HepG2 (cell line): Measurements from ENCODE around the gene LSMEM2. TPM values are rescaled to one million over a fixed set of nuclear protein-coding genes. Genes with fewer than 3 reads are reported as not detected.

Source experiments
- ATAC-seq: fragments of 200-7000 bp; cut with Tn5 transposase; 3 replicates; pipeline ENCODE4 v1.9.1; 2020; ENCODE audit warnings: mild to moderate bottlenecking, moderate library complexity
- BruUV-seq: library from RNA; stranded (reverse); fragments of 400-500 nt; replicated peaks from 2 replicates; lab custom pipeline; 2021; lab: Mats Ljungman, UMichigan
- CTCF ChIA-PET: fragments of 300-600 bp; formaldehyde crosslinking; extraction: SDS; loops from one replicate; lab custom pipeline; 2021; ENCODE audit warnings: low total read pairs, inconsistent platforms, low intra/inter-chr PET ratio; lab: Yijun Ruan, JAX
- POLR2A ChIA-PET: fragments of 350-600 bp; sonication (Branson Sonifier 250); formaldehyde crosslinking; loops from one replicate; lab custom pipeline; 2020; ENCODE audit warnings: antibody characterized with exemption, inconsistent platforms; lab: Yijun Ruan, JAX
- DNase-seq: peaks from one replicate; pipeline ENCODE4 v3.0.0-alpha.2; 2015; ENCODE audit warnings: low spot score
- FAIRE-seq: peaks from 3 replicates; lab custom pipeline; 2011; peaks lifted over from hg19 to GRCh38; lab: Jason Lieb, UNC
- H2AFZ ChIP-seq: one replicate; pipeline ENCODE4 v1.6.1; 2011; ENCODE audit warnings: low read length, inconsistent platforms
- H3K27ac ChIP-seq: fragments of 300-600 bp; 3 replicates; pipeline ENCODE4 v1.8.0; 2011; ENCODE audit warnings: mixed run types, mild to moderate bottlenecking, mixed read lengths, low read length, inconsistent platforms; ENCODE audit not compliant: insufficient read depth; ENCODE audit errors: extremely low read length
- H3K27me3 ChIP-seq, 2 experiments: fragments of 200-600 bp in 1 of 2; 2 replicates in 1 of 2; 3 replicates in 1 of 2; pipeline versions ENCODE4 v1.6.0 to v1.8.0; 2011; ENCODE audit warnings: low read length in 2 of 2, mild to moderate bottlenecking in 2 of 2, moderate library complexity in 2 of 2, inconsistent platforms in 1 of 2; ENCODE audit not compliant: insufficient read depth in 2 of 2, control insufficient read depth in 1 of 2
- H3K36me3 ChIP-seq, 2 experiments: fragments of 200-600 bp in 1 of 2; replicated peaks in 1 of 2; 2 replicates in 1 of 2; 3 replicates in 1 of 2; pipeline versions ENCODE4 v1.5.1 to v1.8.0; 2011; ENCODE audit warnings: low read length in 2 of 2, inconsistent platforms in 1 of 2; ENCODE audit not compliant: insufficient read depth in 2 of 2, control insufficient read depth in 1 of 2
- H3K4me1 ChIP-seq: 2 replicates; pipeline ENCODE4 v1.5.1; 2012; ENCODE audit warnings: low read length, inconsistent platforms; ENCODE audit not compliant: insufficient read depth
- H3K4me2 ChIP-seq: 2 replicates; pipeline ENCODE4 v1.6.0; 2011; ENCODE audit warnings: low read depth, low read length, inconsistent platforms
- H3K4me3 ChIP-seq, 3 experiments: fragments of 200-600 bp in 1 of 3; sonication (generic), shearing (Covaris generic) in 1 of 3; replicated peaks in 1 of 3; 2 replicates each; pipeline ENCODE4 v1.5.1; 2011 to 2016; ENCODE audit warnings: low read length in 3 of 3, inconsistent platforms in 2 of 3, low read depth in 2 of 3, mild to moderate bottlenecking in 2 of 3, control low read depth in 1 of 3, mixed read lengths in 1 of 3; ENCODE audit not compliant: insufficient read depth in 1 of 3
- H3K79me2 ChIP-seq: one replicate; pipeline ENCODE4 v1.6.1; 2011; ENCODE audit warnings: low read length, inconsistent platforms; ENCODE audit not compliant: insufficient read depth
- H3K9ac ChIP-seq: 2 replicates; pipeline ENCODE4 v1.6.0; 2011; ENCODE audit warnings: mild to moderate bottlenecking, low read depth, low read length, inconsistent platforms; ENCODE audit not compliant: insufficient read depth
- H3K9me3 ChIP-seq: 2 replicates; pipeline ENCODE4 v1.5.1; 2012; ENCODE audit warnings: mild to moderate bottlenecking, low read length
- H4K20me1 ChIP-seq: 2 replicates; pipeline ENCODE4 v1.6.0; 2011; ENCODE audit warnings: inconsistent platforms, mild to moderate bottlenecking, low read length, moderate library complexity; ENCODE audit not compliant: insufficient read depth
- RARA ChIP-seq: IDR thresholded peaks from 2 replicates; pipeline ENCODE4 v1.6.1; 2016; ENCODE audit warnings: missing genetic modification reagents, missing compliant biosample characterization
- SAP130 ChIP-seq: IDR thresholded peaks from 2 replicates; pipeline ENCODE4 v1.6.1; 2016; ENCODE audit warnings: low read depth
- SRSF4 ChIP-seq: fragments of 200-400 bp; formaldehyde crosslinking; IDR thresholded peaks from one replicate; pipeline ENCODE4 v1.6.1; 2018; ENCODE audit warnings: mild to moderate bottlenecking, low read depth, low read length, moderate library complexity; ENCODE audit not compliant: poor library complexity, severe bottlenecking
- ZBTB7B ChIP-seq: sonication (generic); formaldehyde crosslinking; IDR thresholded peaks from 2 replicates; pipeline ENCODE4 v1.4.0; 2020; ENCODE audit warnings: missing genetic modification reagents
- ZNF333 ChIP-seq: sonication (generic); formaldehyde crosslinking; IDR thresholded peaks from 2 replicates; pipeline ENCODE4 v1.4.0; 2020; ENCODE audit warnings: mild to moderate bottlenecking, missing genetic modification reagents, borderline replicate concordance
- ZNF746 ChIP-seq: sonication (generic); formaldehyde crosslinking; IDR thresholded peaks from 2 replicates; pipeline ENCODE4 v1.8.0; 2022; ENCODE audit warnings: mild to moderate bottlenecking, missing genetic modification reagents
- WGBS: methylation state at CpG from one replicate; pipeline ENCODE4 v1.1.6; 2017; ENCODE audit warnings: low lambda C conversion rate; 5-methylcytosine and 5-hydroxymethylcytosine counted together
- in situ Hi-C: cut with HindIII; loops from 2 replicates; pipeline ENCODE4 v1.10.0; 2017; ENCODE audit warnings: low pct_unique_long_range_greater_than_20kb; ENCODE audit not compliant: extremely low pct_ligation_motif_present
- intact Hi-C: fragments of 100-400 bp; cut with micrococcal nuclease; formaldehyde crosslinking; loops from one replicate; pipeline ENCODE4 v1.10.0; 2022; ENCODE audit not compliant: unreplicated experiment
- polyA plus RNA-seq, 8 experiments: library from polyadenylated mRNA; depleted of rRNA in 3 of 8; stranded (reverse) in 7 of 8; unstranded in 1 of 8; fragments of >200 nt; fragmentation: Illumina TruSeq in 4 of 8; extraction: Trizol in 4 of 8; gene quantifications; 2 replicates each; pipeline versions ENCODE4 v1.2.1 to v1.2.3, GENCODE V29; 2011 to 2016; ENCODE audit warnings: low read depth in 4 of 8, missing spikeins in 1 of 8, mixed read lengths in 1 of 8; ENCODE audit not compliant: insufficient read depth in 1 of 8
- total RNA-seq, 5 experiments: library from RNA; depleted of rRNA; stranded (reverse); fragments of >200 nt; fragmentation: Illumina TruSeq; extraction: Trizol; gene quantifications; 2 replicates each; pipeline ENCODE4 v1.2.3, GENCODE V29; 2016; ENCODE audit warnings: low read depth in 1 of 5
- TF ChIP-seq, protein P1 (sequence below): sonication (generic); formaldehyde crosslinking; conservative IDR thresholded peaks from 2 replicates; pipeline ENCODE4 v1.4.0; 2020; ENCODE audit warnings: mild to moderate bottlenecking, missing genetic modification reagents, moderate library complexity
- TF ChIP-seq, protein P2 (sequence below): IDR thresholded peaks from 2 replicates; pipeline ENCODE4 v1.6.1; 2012; ENCODE audit warnings: low read depth, low read length, improper control_type of control experiment
- TF ChIP-seq, protein P3 (sequence below): sonication (generic); formaldehyde crosslinking; conservative IDR thresholded peaks from 2 replicates; pipeline ENCODE4 v1.4.0; 2020; ENCODE audit warnings: missing genetic modification reagents
- TF ChIP-seq, protein P4 (sequence below): sonication (generic); formaldehyde crosslinking; IDR thresholded peaks from 2 replicates; pipeline ENCODE4 v1.4.0; 2020; ENCODE audit warnings: missing genetic modification reagents
- TF ChIP-seq, protein P5 (sequence below): IDR thresholded peaks from 2 replicates; pipeline ENCODE4 v1.6.1; 2012; ENCODE audit warnings: inconsistent platforms

The LSMEM2 gene
- total and polyA plus RNA-seq, 2 of the 13 experiments (the other 11 are each of a cell fraction or from before 2014, with no cell fraction given), result 0.07 to 0.41 TPM

DNA sequence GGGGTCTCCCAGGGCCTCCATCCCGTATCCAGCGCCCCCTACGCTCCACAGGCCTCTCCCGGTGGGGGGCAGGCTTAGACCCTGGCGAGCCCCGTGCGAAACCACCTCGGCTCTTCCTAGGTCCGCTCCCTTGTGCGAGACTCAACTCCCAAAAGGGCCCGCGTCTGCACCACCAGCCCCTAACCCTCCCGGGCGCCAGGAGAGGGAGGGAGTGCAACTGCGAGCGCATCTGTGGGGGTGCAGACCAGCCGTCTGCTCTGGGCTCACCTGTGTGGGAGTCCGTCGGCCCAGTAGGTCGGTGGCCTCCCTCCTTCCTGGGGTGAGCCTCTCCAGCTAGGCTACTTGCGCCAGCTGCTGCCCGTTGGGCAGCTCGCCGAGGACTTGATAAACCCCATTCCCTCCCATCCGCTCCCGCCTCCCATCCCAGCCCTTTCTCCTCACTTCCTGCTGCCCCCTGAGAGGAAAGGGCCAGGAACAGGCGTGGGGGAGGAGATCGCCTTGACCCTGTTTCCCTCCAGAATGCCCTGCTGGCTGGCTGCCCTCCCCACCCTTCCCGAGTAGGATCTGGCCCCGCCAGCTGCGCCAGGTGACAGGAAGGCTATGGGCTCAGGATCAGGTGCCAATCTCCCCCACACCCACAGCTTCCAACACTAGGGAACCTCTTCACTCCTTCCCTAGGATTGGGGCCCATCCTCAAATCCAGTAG lies 43.7 kb downstream of the LSMEM2 start, which contains the start of gene HYAL2 (continued):
- TF ChIP-seq, protein P1, sequence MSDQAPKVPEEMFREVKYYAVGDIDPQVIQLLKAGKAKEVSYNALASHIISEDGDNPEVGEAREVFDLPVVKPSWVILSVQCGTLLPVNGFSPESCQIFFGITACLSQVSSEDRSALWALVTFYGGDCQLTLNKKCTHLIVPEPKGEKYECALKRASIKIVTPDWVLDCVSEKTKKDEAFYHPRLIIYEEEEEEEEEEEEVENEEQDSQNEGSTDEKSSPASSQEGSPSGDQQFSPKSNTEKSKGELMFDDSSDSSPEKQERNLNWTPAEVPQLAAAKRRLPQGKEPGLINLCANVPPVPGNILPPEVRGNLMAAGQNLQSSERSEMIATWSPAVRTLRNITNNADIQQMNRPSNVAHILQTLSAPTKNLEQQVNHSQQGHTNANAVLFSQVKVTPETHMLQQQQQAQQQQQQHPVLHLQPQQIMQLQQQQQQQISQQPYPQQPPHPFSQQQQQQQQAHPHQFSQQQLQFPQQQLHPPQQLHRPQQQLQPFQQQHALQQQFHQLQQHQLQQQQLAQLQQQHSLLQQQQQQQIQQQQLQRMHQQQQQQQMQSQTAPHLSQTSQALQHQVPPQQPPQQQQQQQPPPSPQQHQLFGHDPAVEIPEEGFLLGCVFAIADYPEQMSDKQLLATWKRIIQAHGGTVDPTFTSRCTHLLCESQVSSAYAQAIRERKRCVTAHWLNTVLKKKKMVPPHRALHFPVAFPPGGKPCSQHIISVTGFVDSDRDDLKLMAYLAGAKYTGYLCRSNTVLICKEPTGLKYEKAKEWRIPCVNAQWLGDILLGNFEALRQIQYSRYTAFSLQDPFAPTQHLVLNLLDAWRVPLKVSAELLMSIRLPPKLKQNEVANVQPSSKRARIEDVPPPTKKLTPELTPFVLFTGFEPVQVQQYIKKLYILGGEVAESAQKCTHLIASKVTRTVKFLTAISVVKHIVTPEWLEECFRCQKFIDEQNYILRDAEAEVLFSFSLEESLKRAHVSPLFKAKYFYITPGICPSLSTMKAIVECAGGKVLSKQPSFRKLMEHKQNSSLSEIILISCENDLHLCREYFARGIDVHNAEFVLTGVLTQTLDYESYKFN (CRISPR knock-in tag), result peak; percentile 42; the same call in 1 of the 2 replicates
- TF ChIP-seq ZNF746, result peak; percentile 79
- TF ChIP-seq RARA, result peak; percentile 34
- TF ChIP-seq, all 625 proteins: peak for 45

DNA sequence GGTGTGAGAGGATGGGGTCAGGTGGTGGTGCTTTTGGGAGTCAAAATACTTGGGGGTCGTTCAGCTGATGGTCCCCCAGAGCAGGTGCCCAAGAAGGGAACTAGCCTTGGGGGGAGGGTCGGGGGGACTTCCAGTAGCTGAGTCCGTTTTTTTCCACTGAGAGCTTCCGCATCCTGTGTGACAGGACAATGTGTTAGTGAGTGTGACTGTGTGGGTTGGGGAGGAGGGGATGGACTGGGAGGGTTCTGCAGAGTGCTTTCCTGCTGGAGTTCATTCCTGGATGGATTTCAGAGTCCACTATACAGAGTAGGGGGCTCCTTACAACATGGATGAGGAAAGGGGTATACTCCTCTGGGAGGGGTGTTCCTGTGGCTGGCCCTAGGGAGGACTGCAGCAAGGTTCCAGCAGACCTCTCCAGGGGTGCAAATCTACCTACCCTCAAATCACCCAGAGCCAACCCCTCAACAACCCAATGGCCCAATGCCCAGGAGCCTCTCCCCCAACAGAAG lies 44.3 kb downstream of the LSMEM2 start:
- POLR2A ChIA-PET, result interaction anchor here (0.7 to 13.0 kb wide), 7 partner anchors 13 to 60 kb away, joined by 3 to 222 read pairs (median 11); partner anchors contain the start of genes CYB561D2, HYAL1, HYAL3 and IFRD2
- intact Hi-C loops, result no loop called here
- DNase-seq (no peak), FAIRE-seq (peak; percentile 44), ATAC-seq (no peak)
- peaks cover 7 to 26% of the 10 kb centered on the region in 2 experiments for H3K36me3 ChIP-seq
- in situ Hi-C loops, result loop anchor here (5.0 kb wide), 1 partner anchor 61 kb away; no protein-coding TSS in a partner anchor
- WGBS, result 56% methylated on average over 4 of the region's 4 CpGs
- BruUV-seq, result no TSS peak
- peaks cover 38% of the 10 kb centered on the region for H3K79me2 ChIP-seq
- H3K9me3 ChIP-seq, result no peaks in the 10 kb centered on the region
- H3K27ac ChIP-seq, result peak overlapping the region; percentile 100
- H4K20me1 ChIP-seq, result no peaks in the 10 kb centered on the region
- H3K4me2 ChIP-seq, result peak overlapping the region; percentile 94
- CTCF ChIA-PET, result interaction anchor here (2.3 kb wide), 1 partner anchor 20 kb away, joined by 15 read pairs; the partner anchor contains the start of gene HYAL1
- peak overlapping the region; percentile 99 for H3K9ac ChIP-seq
- peak overlapping the region in 1 of 3 experiments; percentile 91; a peak in 1 of 6 replicates for H3K4me3 ChIP-seq
- no peak overlapping the region for H2AFZ ChIP-seq
- H3K27me3 ChIP-seq, result no peaks in the 10 kb centered on the region; a peak in 1 of 5 replicates
- peaks cover 71% of the 10 kb centered on the region for H3K4me1 ChIP-seq
- TF ChIP-seq, protein P2, sequence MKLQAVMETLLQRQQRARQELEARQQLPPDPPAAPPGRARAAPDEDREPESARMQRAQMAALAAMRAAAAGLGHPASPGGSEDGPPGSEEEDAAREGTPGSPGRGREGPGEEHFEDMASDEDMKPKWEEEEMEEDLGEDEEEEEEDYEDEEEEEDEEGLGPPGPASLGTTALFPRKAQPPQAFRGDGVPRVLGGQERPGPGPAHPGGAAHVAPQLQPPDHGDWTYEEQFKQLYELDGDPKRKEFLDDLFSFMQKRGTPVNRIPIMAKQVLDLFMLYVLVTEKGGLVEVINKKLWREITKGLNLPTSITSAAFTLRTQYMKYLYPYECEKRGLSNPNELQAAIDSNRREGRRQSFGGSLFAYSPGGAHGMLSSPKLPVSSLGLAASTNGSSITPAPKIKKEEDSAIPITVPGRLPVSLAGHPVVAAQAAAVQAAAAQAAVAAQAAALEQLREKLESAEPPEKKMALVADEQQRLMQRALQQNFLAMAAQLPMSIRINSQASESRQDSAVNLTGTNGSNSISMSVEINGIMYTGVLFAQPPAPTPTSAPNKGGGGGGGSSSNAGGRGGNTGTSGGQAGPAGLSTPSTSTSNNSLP, result no peak
- TF ChIP-seq SAP130 (CRISPR knock-in tag), result peak; percentile 56
- no peak for TF ChIP-seq ZBTB7B (CRISPR knock-in tag)
- TF ChIP-seq, protein P3, sequence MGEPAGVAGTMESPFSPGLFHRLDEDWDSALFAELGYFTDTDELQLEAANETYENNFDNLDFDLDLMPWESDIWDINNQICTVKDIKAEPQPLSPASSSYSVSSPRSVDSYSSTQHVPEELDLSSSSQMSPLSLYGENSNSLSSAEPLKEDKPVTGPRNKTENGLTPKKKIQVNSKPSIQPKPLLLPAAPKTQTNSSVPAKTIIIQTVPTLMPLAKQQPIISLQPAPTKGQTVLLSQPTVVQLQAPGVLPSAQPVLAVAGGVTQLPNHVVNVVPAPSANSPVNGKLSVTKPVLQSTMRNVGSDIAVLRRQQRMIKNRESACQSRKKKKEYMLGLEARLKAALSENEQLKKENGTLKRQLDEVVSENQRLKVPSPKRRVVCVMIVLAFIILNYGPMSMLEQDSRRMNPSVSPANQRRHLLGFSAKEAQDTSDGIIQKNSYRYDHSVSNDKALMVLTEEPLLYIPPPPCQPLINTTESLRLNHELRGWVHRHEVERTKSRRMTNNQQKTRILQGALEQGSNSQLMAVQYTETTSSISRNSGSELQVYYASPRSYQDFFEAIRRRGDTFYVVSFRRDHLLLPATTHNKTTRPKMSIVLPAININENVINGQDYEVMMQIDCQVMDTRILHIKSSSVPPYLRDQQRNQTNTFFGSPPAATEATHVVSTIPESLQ, result no peak
- TF ChIP-seq SRSF4, result no peak
- no peak for TF ChIP-seq ZNF333 (CRISPR knock-in tag)
- TF ChIP-seq, protein P4, sequence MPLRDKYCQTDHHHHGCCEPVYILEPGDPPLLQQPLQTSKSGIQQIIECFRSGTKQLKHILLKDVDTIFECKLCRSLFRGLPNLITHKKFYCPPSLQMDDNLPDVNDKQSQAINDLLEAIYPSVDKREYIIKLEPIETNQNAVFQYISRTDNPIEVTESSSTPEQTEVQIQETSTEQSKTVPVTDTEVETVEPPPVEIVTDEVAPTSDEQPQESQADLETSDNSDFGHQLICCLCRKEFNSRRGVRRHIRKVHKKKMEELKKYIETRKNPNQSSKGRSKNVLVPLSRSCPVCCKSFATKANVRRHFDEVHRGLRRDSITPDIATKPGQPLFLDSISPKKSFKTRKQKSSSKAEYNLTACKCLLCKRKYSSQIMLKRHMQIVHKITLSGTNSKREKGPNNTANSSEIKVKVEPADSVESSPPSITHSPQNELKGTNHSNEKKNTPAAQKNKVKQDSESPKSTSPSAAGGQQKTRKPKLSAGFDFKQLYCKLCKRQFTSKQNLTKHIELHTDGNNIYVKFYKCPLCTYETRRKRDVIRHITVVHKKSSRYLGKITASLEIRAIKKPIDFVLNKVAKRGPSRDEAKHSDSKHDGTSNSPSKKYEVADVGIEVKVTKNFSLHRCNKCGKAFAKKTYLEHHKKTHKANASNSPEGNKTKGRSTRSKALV (CRISPR knock-in tag), result no peak
- TF ChIP-seq, protein P5, sequence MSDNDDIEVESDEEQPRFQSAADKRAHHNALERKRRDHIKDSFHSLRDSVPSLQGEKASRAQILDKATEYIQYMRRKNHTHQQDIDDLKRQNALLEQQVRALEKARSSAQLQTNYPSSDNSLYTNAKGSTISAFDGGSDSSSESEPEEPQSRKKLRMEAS, result 0 out of 2 replicates have a peak, but pooled peaks have one; percentile 17
